HG03064 (cell line): Measurements from ENCODE around the gene COL7A1.

Experiments used
- ATAC-seq: cut with Tn5 transposase; IDR thresholded peaks from one replicate; pipeline ENCODE4 v1.9.1; 2021; ENCODE audit warnings: low read depth; ENCODE audit not compliant: unreplicated experiment

COL7A1 gene

DNA sequence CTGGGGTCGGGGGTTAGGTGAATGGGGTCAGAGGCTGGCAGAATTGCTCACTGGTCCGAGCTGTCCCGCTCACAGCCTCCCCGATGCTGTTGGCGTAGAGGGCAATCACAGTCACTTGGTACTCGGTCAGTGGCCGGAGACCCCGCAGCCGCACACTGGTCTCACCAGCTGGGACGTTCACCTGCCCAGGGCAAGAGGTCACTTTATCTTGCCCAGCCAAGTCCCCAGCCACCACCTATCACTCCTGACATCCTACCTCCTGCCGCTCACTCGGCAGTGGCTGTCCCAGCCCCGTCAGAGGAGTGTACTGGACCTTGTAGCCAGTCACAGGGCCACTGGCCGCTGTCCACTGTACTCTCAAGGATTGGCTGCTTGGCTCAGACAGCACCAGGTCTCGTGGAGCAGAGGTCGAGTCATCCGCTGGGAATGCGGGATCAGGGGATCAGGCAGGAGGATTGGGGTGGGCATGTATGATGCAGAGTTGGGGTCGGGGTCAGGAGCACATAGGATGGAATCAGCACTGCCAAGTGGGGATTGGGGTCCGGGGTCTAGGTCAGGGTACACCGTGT lies 2.5 kb downstream of the COL7A1 start:
- no peak for ATAC-seq

DNA sequence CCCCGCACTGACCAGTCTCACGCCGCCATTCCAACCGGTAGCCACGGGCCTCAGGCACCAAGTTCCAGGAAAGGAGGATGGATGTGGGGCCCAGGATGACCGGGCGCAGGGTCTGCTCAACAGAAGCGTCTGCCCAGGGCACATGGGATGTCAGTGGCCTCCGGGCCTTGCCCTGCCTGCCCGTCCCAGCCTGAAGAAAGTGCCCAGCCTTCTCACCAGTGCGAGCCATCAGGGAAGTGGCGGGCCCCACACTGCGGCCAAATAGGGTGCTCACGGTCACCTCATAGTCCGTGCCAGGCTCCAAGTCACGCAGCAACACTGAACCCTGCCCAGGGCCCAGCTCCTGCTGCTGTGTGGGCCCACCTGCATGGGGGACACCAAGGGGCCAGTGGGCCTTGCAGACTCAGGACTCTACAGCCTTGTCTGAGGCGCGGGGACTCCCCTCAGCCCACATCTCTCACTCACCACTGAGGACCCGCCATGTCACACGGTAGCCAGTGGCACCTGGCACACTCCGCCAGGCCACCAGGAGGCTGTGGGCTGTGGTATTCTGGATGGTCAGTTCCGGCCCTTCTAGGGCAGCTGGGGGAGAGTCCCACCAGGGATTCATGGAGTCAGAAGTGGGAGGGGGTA lies 3.1 kb downstream of the COL7A1 start:
- ATAC-seq: no peak

GRCh38 chr3:48591436-48591835 lies 3.7 kb downstream of the COL7A1 start:
- ATAC-seq: no peak

GRCh38 chr3:48588230-48588629 lies 6.9 kb downstream of the COL7A1 start:
- no peak for ATAC-seq

GRCh38 chr3:48587686-48588085 lies 7.4 kb downstream of the COL7A1 start:
- ATAC-seq: no peak

- no peak for ATAC-seq
Observed at GRCh38 chr3:48585411-48585810, 9.7 kb downstream of the COL7A1 start.

GRCh38 chr3:48584836-48585235 lies 10.3 kb downstream of the COL7A1 start:
- no peak for ATAC-seq

GRCh38 chr3:48581621-48582481 lies 13.3 kb downstream of the COL7A1 start:
- no peak for ATAC-seq

DNA sequence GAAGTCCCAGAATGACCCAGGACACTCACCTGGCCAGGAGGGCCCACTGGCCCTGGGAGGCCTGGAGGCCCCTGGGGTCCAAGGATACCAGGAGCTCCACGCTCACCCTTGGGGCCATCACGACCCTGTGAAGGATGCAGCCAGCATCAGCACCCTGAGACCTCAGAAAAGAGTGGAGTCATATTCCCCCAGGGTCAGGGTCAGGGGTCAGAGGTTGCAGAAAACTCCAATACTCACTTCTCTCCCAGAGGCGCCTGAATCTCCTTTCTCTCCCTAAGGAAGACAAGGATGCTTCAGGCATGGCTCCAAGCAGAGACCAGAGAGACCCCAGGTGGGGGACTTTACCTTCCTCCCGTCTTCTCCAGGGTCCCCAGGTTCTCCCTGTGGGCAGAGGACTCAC lies 18.5 kb downstream of the COL7A1 start:
- ATAC-seq: no peak

DNA sequence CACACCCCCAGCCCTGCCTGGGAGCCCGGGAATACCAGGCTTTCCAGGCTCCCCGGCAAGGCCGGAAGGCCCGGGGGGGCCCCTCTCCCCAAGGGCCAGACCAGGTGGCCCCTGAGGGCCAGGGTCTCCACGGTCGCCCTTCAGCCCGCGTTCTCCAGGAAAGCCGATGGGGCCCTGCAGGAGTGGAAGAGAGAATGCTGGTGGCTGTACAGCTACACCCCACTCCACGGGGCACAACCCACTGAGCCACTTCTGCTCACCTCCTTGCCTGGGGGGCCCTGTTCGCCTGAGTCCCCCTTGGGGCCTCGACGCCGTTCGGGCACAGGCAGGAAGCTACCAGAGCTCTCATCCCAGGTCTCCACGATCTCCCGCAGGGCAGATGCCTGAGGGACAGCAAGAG lies 19.8 kb downstream of the COL7A1 start:
- ATAC-seq: no peak

- no peak for ATAC-seq
Observed at GRCh38 chr3:48573973-48574585, 21.1 kb downstream of the COL7A1 start.

DNA sequence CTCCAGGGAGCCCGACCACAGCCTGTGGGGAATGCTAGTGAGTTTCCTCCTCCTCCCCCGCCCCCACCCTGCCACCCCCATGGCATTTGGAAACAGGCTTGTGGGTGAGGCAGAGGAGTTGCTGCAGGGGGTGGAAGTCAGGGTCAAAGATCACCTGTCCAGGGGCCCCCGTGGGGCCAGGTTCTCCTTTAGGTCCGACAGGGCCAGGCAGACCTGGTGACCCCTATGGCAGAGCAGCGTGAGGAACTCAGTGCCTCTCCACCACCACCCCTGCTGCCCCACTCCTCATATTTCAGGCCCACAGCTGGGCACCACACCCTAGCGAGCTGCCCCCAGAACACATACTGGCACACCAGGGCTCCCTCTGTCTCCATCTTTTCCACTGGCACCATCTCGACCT lies 22.6 kb downstream of the COL7A1 start:
- no peak for ATAC-seq

- no peak for ATAC-seq
Observed at GRCh38 chr3:48571938-48572337, 23.2 kb downstream of the COL7A1 start.

DNA sequence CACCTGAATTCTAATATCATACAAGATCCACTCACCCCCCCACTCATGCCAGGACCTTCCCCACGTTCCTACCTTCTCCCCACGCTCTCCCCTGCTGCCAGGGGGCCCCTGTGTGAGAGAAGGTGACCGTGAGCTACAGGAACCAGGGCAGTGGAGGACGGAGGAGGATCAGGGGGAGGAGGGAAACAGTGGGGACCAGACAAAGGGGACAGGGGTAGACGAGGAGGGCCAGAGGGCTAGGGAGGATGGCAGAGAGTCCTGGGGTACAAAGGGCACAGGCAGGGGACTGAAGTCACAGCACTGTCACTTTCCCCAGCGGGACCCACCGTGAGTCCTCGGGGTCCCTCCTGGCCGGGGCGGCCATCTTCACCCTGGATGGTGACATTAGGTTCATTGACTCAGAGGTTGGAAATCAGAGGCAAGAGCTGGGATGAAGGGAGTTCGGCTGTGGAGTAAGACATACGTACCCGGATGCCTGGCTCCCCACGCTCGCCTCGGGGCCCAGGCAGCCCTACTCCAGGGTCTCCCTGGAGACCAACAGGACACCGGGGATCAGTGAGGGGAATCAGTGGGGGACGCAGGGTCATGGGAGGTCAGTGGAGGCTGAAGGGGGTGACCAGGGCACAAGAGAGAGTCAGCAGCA lies 25.2 kb downstream of the COL7A1 start:
- ATAC-seq: no peak

DNA sequence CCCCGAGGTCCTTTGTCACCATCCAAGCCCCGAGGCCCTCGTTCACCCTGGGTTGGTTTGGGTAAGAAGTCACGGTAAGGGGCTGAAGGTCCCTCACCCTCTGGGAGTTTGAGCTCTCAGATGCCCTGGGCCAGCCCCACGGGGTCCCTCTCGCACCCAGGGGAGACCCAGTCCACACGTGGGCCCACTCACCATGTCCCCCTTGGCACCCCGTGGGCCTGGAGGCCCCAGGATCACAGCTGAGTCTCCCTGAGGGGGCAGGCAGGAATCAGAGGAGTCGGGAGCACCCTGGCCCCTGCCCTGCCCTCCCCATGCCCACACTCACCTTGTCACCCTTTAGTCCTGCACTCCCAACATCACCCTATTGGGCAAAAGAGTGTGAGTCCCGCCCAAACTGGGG lies 25.7 kb downstream of the COL7A1 start:
- no peak for ATAC-seq

DNA sequence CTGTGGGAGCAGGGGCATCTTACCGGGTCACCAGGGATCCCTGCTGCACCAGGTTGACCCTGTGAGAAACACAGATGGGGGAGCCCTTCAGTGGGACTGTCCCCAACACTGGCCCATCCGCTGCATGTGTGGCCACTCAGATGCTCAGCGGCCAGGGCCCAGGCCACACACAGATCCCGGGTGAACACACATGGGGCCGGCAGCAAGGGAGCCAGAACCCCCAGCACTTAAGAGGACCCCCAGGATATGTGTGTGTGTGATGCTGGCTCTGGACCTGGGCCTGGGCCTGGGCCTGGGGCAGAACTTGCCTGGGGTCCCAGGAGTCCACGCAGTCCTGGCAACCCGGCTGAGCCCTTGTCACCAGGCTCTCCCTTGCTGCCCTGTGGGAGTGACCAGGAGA lies 26.7 kb downstream of the COL7A1 start:
- no peak for ATAC-seq

GRCh38 chr3:48567500-48567899 lies 27.6 kb downstream of the COL7A1 start:
- ATAC-seq: no peak

DNA sequence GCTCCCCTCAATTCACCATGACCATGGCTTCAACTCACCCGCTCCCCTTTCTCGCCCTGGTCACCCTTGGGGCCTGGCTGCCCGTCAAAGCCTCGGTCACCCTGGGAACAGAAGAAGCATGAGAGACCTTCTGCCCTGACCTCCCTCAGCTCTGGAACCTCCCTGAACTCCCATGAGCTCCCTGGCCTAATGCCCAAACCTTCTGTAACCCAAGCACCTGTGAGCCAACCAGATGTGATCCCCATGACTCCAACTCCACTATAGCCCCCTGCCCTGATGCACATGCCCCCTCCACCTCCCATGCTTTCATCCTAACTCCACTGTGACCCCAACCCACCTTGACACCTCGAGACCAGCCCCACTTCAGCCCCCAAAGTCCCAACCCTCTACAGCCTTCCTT lies 28.0 kb downstream of the COL7A1 start:
- ATAC-seq: no peak

DNA sequence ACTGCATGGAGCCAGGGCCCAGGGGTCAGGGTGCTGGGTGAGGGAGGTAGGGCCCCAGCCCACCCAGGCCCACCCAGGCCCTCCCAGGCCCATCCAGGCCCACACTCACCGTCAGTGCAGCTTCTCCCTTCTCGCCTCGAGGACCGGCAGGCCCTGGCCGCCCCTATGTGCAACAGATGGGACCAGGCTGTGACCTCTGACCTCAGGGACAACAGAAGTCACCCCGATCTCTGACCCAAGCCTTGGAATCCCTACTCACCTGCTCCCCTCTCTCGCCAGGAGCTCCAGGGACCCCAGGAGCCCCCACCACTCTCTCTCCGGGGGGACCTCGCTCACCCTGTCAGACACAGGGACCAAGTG lies 28.7 kb downstream of the COL7A1 start:
- ATAC-seq: no peak

GRCh38 chr3:48565591-48566400 lies 29.3 kb downstream of the COL7A1 start:
- no peak for ATAC-seq
